ENCODE measurements around the gene MYPOP.

GRCh38 chr19:45899919-45900589 is 2.4 kb downstream of the MYPOP start:
- no peak for TF ChIP-seq ZNF70 (CRISPR knock-in tag; IDR thresholded peaks at IDR 0.05)
- TF ChIP-seq, protein P1, sequence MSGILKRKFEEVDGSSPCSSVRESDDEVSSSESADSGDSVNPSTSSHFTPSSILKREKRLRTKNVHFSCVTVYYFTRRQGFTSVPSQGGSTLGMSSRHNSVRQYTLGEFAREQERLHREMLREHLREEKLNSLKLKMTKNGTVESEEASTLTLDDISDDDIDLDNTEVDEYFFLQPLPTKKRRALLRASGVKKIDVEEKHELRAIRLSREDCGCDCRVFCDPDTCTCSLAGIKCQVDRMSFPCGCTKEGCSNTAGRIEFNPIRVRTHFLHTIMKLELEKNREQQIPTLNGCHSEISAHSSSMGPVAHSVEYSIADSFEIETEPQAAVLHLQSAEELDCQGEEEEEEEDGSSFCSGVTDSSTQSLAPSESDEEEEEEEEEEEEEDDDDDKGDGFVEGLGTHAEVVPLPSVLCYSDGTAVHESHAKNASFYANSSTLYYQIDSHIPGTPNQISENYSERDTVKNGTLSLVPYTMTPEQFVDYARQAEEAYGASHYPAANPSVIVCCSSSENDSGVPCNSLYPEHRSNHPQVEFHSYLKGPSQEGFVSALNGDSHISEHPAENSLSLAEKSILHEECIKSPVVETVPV (CRISPR knock-in tag; IDR thresholded peaks at IDR 0.05), result no peak
